ENCODE results near the gene PARD3.
"Not testable (repeated sequence)": the region's sequence is repeated elsewhere in the genome, so short reads cannot be mapped to it uniquely, and the experiment has no call there.

The PARD3 gene

GRCh38 chr10:34768261-34768971 lies 46.7 kb downstream of the PARD3 start:
- Mint-ChIP-seq H3K36me3 (no peaks in the 10 kb centered on the region), H3K27me3 (peaks cover 4% of the 10 kb centered on the region), H3K4me1 (no peaks in the 10 kb centered on the region), H3K9me3 (no peaks in the 10 kb centered on the region), H3K27ac (no peak overlapping the region), H3K4me3 (no peak overlapping the region)

- Mint-ChIP-seq H3K27me3 (peaks cover 4% of the 10 kb centered on the region), H3K36me3 (no peaks in the 10 kb centered on the region), H3K9me3 (no peaks in the 10 kb centered on the region), H3K4me3 (no peak overlapping the region), H3K27ac (no peak overlapping the region), H3K4me1 (no peaks in the 10 kb centered on the region)
Measured at GRCh38 chr10:34766811-34767494, 48.1 kb downstream of the PARD3 start.

GRCh38 chr10:34766266-34766600 lies 48.9 kb downstream of the PARD3 start:
- no peak overlapping the region for H3K4me3 Mint-ChIP-seq
- no peaks in the 10 kb centered on the region for H3K36me3 Mint-ChIP-seq

GRCh38 chr10:34764472-34764946 lies 50.6 kb downstream of the PARD3 start:
- H3K9me3 Mint-ChIP-seq: no peaks in the 10 kb centered on the region
- no peaks in the 10 kb centered on the region for H3K36me3 Mint-ChIP-seq
- H3K27me3 Mint-ChIP-seq: peaks cover 4% of the 10 kb centered on the region
- H3K4me1 Mint-ChIP-seq: no peaks in the 10 kb centered on the region
- no peak overlapping the region for H3K27ac Mint-ChIP-seq
- no peak overlapping the region for H3K4me3 Mint-ChIP-seq

More at GRCh38 chr10:34766266-34766600, 48.9 kb downstream of the PARD3 start:
- H3K27me3 Mint-ChIP-seq: peaks cover 7% of the 10 kb centered on the region
- no peak overlapping the region for H3K27ac Mint-ChIP-seq
- H3K4me1 Mint-ChIP-seq: no peaks in the 10 kb centered on the region
- H3K9me3 Mint-ChIP-seq: no peaks in the 10 kb centered on the region

GRCh38 chr10:34762603-34763299 lies 52.3 kb downstream of the PARD3 start:
- H3K27ac Mint-ChIP-seq: no peak overlapping the region
- peaks cover 4% of the 10 kb centered on the region for H3K27me3 Mint-ChIP-seq
- no peaks in the 10 kb centered on the region for H3K9me3 Mint-ChIP-seq
- H3K4me1 Mint-ChIP-seq: no peaks in the 10 kb centered on the region
- H3K36me3 Mint-ChIP-seq: no peaks in the 10 kb centered on the region
- H3K4me3 Mint-ChIP-seq: no peak overlapping the region

- no peaks in the 10 kb centered on the region for H3K36me3 Mint-ChIP-seq
- no peaks in the 10 kb centered on the region for H3K4me1 Mint-ChIP-seq
- no peak overlapping the region for H3K4me3 Mint-ChIP-seq
- peaks cover 4% of the 10 kb centered on the region for H3K27me3 Mint-ChIP-seq
- no peaks in the 10 kb centered on the region for H3K9me3 Mint-ChIP-seq
- H3K27ac Mint-ChIP-seq: no peak overlapping the region
Measured at GRCh38 chr10:34762156-34762555, 52.9 kb downstream of the PARD3 start.

GRCh38 chr10:34761453-34761852 lies 53.6 kb downstream of the PARD3 start:
- no peaks in the 10 kb centered on the region for H3K9me3 Mint-ChIP-seq
- no peak overlapping the region for H3K27ac Mint-ChIP-seq
- no peak overlapping the region for H3K4me3 Mint-ChIP-seq
- no peaks in the 10 kb centered on the region for H3K36me3 Mint-ChIP-seq
- H3K27me3 Mint-ChIP-seq: peaks cover 4% of the 10 kb centered on the region
- H3K4me1 Mint-ChIP-seq: no peaks in the 10 kb centered on the region

GRCh38 chr10:34760606-34761005 lies 54.5 kb downstream of the PARD3 start:
- Mint-ChIP-seq H3K36me3 (no peaks in the 10 kb centered on the region), H3K4me3 (no peak overlapping the region), H3K9me3 (no peaks in the 10 kb centered on the region), H3K27ac (no peak overlapping the region), H3K27me3 (peaks cover 4% of the 10 kb centered on the region), H3K4me1 (no peaks in the 10 kb centered on the region)

GRCh38 chr10:34759837-34760215 lies 55.3 kb downstream of the PARD3 start:
- Mint-ChIP-seq H3K4me3 (no peak overlapping the region), H3K9me3 (no peaks in the 10 kb centered on the region), H3K27me3 (peaks cover 4% of the 10 kb centered on the region), H3K27ac (no peak overlapping the region), H3K4me1 (no peaks in the 10 kb centered on the region), H3K36me3 (no peaks in the 10 kb centered on the region)

GRCh38 chr10:34759161-34759836 lies 55.8 kb downstream of the PARD3 start:
- Mint-ChIP-seq H3K4me1 (no peaks in the 10 kb centered on the region), H3K4me3 (no peak overlapping the region), H3K27ac (no peak overlapping the region), H3K27me3 (peaks cover 4% of the 10 kb centered on the region), H3K36me3 (no peaks in the 10 kb centered on the region), H3K9me3 (no peaks in the 10 kb centered on the region)

- peaks cover 3% of the 10 kb centered on the region for H3K27me3 Mint-ChIP-seq
- H3K4me1 Mint-ChIP-seq: no peaks in the 10 kb centered on the region
- H3K27ac Mint-ChIP-seq: no peak overlapping the region
- no peak overlapping the region for H3K4me3 Mint-ChIP-seq
- H3K36me3 Mint-ChIP-seq: no peaks in the 10 kb centered on the region
- H3K9me3 Mint-ChIP-seq: no peaks in the 10 kb centered on the region
Measured at GRCh38 chr10:34758447-34758996, 56.6 kb downstream of the PARD3 start.

GRCh38 chr10:34757933-34758332 lies 57.2 kb downstream of the PARD3 start:
- Mint-ChIP-seq H3K9me3 (no peaks in the 10 kb centered on the region), H3K27ac (no peak overlapping the region), H3K27me3 (peaks cover 3% of the 10 kb centered on the region), H3K4me3 (no peak overlapping the region), H3K36me3 (no peaks in the 10 kb centered on the region), H3K4me1 (no peaks in the 10 kb centered on the region)

- H3K9me3 Mint-ChIP-seq, H3K27ac Mint-ChIP-seq, H3K27me3 Mint-ChIP-seq, H3K4me1 Mint-ChIP-seq, H3K36me3 Mint-ChIP-seq, H3K4me3 Mint-ChIP-seq: not testable (repeated sequence)
Measured at GRCh38 chr10:34757181-34757580, 57.9 kb downstream of the PARD3 start.

- no peak overlapping the region for H3K4me3 Mint-ChIP-seq
- no peaks in the 10 kb centered on the region for H3K36me3 Mint-ChIP-seq
- H3K4me1 Mint-ChIP-seq: no peaks in the 10 kb centered on the region
- H3K27me3 Mint-ChIP-seq: peaks cover 3% of the 10 kb centered on the region
- no peaks in the 10 kb centered on the region for H3K9me3 Mint-ChIP-seq
- H3K27ac Mint-ChIP-seq: no peak overlapping the region
Measured at GRCh38 chr10:34756584-34756983, 58.5 kb downstream of the PARD3 start.

- no peak overlapping the region for H3K4me3 Mint-ChIP-seq
- H3K36me3 Mint-ChIP-seq: no peaks in the 10 kb centered on the region
- no peak overlapping the region for H3K27ac Mint-ChIP-seq
- H3K9me3 Mint-ChIP-seq: no peaks in the 10 kb centered on the region
- H3K27me3 Mint-ChIP-seq: peaks cover 3% of the 10 kb centered on the region
- H3K4me1 Mint-ChIP-seq: no peaks in the 10 kb centered on the region
Measured at GRCh38 chr10:34753014-34753757, 61.9 kb downstream of the PARD3 start.
